Brain microvascular endothelial cell (primary cell): ENCODE measurements around the gene COL4A6.

ENCODE experiments used
- DNase-seq: peaks from one replicate; pipeline ENCODE4 v3.0.0-alpha.2; 2020
- H3K27ac ChIP-seq: fragments of 250-450 bp; sonication (Bioruptor Pico); 2 replicates; pipeline ENCODE4 v1.5.1; 2020; ENCODE audit warnings: mild to moderate bottlenecking, moderate library complexity
- H3K27me3 ChIP-seq: fragments of 250-450 bp; sonication (Bioruptor Pico); replicated peaks from 2 replicates; pipeline ENCODE4 v1.5.1; 2020; ENCODE audit warnings: mild to moderate bottlenecking
- H3K36me3 ChIP-seq: fragments of 250-450 bp; sonication (Bioruptor Pico); replicated peaks from 2 replicates; pipeline ENCODE4 v1.5.1; 2020; ENCODE audit warnings: mild to moderate bottlenecking
- H3K4me3 ChIP-seq: 2 replicates; pipeline ENCODE4 v1.5.1; 2011; ENCODE audit warnings: low read depth, mild to moderate bottlenecking, control low read depth, low read length, moderate library complexity
- CTCF ChIP-seq: IDR thresholded peaks from 2 replicates; pipeline ENCODE4 v1.5.1; 2011; ENCODE audit warnings: low read depth, mild to moderate bottlenecking, moderate library complexity, low read length, control low read depth, inconsistent platforms; ENCODE audit errors: missing control alignments
- in situ Hi-C: cut with HindIII; loops from 2 replicates; pipeline ENCODE4 v1.10.0; 2017; ENCODE audit warnings: low sequenced_read_pairs, low pct_ligation_motif_present

Gene COL4A6

GRCh38 chrX:108464604-108465003, 26.4 kb upstream of the COL4A6 start:
- no peak overlapping the region for H3K4me3 ChIP-seq
- TF ChIP-seq CTCF = no peak
- in situ Hi-C loops = no loop called here
- H3K27ac ChIP-seq = peak overlapping the region; percentile 6
- DNase-seq = peak; percentile 38
- H3K36me3 ChIP-seq = no peaks in the 10 kb centered on the region
- no peaks in the 10 kb centered on the region for H3K27me3 ChIP-seq

GRCh38 chrX:108456971-108457477, 18.8 kb upstream of the COL4A6 start:
- H3K4me3 ChIP-seq = no peak overlapping the region
- in situ Hi-C loops = no loop called here
- no peaks in the 10 kb centered on the region for H3K36me3 ChIP-seq
- no peak overlapping the region for H3K27ac ChIP-seq
- no peaks in the 10 kb centered on the region for H3K27me3 ChIP-seq
- no peak for DNase-seq
- no peak for TF ChIP-seq CTCF

GRCh38 chrX:108453841-108454240, 15.6 kb upstream of the COL4A6 start:
- in situ Hi-C loops = no loop called here
- no peak for TF ChIP-seq CTCF
- no peaks in the 10 kb centered on the region for H3K36me3 ChIP-seq
- no peak for DNase-seq
- no peak overlapping the region for H3K4me3 ChIP-seq
- no peaks in the 10 kb centered on the region for H3K27me3 ChIP-seq
- peak overlapping the region; percentile 35 for H3K27ac ChIP-seq

- in situ Hi-C loops = no loop called here
- Histone ChIP-seq H3K27ac (no peak overlapping the region), H3K4me3 (no peak overlapping the region), H3K27me3 (no peaks in the 10 kb centered on the region), H3K36me3 (no peaks in the 10 kb centered on the region)
- DNase-seq = no peak
- TF ChIP-seq CTCF = no peak
These were observed 9.1 kb upstream of the COL4A6 start for GRCh38 chrX:108447303-108447702.

- TF ChIP-seq CTCF = no peak
- Histone ChIP-seq H3K27ac (no peak overlapping the region), H3K4me3 (no peak overlapping the region), H3K27me3 (no peaks in the 10 kb centered on the region), H3K36me3 (no peaks in the 10 kb centered on the region)
- no peak for DNase-seq
- in situ Hi-C loops = no loop called here
These were observed 4.8 kb upstream of the COL4A6 start for GRCh38 chrX:108442901-108443464.
